HG03378 (cell line): Measurements from ENCODE around the gene GADD45G.

ENCODE experiments used
- ATAC-seq: cut with Tn5 transposase; IDR thresholded peaks from one replicate; pipeline ENCODE4 v1.9.1; 2021; ENCODE audit warnings: mild to moderate bottlenecking, moderate library complexity; ENCODE audit not compliant: unreplicated experiment

GADD45G gene

DNA sequence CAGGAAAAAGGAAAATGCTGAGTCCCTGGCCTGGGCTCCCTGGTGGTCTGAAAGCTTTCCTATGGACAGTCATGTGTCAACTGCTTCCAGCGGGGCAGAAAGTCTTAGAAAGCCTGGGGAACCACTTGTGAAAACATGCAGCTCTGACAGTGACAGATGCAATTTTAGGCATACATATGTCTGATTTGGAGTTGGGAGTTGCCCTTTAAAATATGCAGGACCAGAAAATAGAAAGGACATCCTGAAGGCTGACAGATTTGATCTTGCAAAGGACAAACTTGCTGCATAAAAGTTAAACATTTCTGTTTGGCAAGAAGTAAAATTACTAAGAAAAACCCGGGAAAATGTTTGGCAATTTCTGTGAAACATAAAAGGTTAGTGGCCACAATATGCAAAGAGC, 23.8 kb downstream of the GADD45G start:
- ATAC-seq, result no peak

DNA sequence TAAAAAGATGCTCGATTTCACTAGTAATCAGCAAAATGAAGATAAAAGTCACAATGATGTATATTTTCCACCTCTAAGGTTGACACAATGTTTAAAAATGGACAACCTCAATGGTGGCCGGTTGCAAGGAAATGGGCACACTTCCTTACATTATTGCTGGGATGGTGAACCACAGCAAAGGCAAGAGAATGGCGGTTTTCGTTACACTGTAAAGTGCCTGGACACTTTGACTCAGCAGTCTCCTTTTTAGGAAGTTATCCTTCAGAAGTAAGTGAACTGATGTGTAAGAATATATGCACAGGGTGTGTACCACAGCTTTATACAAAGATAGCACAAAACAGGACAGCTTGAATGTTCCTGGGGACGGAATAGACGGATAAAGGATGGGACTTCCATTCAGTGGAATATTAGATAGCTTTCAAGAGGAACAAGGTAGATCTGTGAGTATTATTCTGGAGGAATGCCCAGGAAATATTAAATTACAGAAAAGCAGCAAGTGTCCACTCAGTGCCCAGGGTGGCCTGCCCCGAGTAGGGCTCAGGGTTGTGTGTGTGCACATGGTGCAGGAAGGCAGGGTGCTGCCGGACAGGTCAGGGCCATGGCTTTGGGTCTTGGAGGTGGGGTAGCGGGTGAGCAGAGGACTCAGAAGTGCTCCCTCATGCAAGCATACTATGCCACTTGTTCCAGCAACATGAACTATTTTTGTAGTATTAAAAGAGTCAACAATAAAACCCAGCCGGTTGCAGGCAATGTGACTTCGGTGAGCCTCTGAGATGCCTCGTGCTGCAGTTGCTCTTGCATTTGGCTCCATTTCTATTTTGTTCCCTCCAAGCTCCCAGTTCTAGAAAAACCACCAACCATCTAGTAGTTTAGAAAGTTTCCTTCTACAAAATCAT, 24.5 kb downstream of the GADD45G start:
- ATAC-seq, result no peak

DNA sequence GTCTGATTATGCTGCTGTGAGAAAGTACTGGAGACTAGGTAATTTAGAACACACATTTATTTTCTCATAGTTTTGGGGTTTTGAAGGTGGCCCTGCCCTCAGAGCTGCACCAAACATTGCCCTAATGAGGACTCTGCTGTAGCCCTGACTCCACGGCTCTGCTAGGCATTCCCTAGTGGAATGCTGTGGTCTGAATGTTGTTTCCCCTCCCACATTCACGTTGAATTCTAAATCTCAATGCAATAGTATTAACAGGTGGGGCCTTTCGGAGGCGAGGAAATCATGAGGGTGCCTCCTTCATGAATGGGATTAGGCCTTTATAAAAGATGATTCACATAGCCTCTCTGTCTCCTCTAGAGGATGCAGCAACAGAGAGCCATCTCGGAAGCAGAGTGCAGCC, 25.7 kb downstream of the GADD45G start:
- no peak for ATAC-seq

DNA sequence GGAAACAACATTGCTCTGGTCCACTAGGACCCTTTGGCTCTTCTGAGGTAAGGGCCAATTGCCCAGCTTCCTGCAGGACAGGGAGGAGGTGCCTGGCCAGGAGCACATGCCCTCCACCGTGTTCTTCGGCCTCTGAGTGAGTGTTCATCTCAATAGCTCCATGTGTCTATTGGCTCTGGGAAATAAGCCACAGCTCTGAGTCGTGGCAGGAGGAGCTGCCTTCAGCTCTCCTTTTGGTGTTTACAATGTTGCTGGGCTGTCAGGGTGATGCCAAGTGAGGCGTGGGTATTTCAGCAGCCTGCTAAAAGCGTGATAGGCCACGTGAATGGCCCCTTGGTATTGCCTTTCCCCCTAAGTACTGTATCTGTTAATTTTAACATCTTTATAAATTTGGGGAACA, 26.6 kb downstream of the GADD45G start:
- ATAC-seq, result no peak

DNA sequence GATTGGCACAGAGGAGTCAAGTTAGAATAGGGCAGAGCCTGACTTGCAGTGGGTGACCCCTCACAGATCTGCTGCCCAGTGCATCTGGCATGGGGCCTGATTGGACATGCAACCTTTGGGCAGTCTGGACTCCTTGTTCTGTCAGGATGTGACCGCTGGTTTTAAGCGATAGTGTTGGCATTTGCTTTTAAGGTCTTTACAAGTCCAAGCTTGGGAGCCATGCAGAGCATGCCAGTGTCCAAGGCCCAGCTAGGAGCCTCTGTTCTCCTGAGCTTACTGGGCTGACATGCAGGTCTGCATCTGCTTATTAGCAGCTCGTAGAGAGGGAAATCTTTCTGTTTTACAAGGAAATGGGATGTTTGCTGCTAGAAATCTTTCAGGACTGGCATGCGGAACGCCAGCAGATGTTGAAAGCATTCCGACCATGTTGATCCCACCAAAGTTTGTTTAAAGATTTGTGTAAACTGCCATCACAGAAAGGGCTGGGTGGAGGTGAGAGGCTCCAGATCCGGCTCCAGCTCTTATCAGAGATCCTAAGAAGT, 27.5 kb downstream of the GADD45G start:
- ATAC-seq, result no peak

DNA sequence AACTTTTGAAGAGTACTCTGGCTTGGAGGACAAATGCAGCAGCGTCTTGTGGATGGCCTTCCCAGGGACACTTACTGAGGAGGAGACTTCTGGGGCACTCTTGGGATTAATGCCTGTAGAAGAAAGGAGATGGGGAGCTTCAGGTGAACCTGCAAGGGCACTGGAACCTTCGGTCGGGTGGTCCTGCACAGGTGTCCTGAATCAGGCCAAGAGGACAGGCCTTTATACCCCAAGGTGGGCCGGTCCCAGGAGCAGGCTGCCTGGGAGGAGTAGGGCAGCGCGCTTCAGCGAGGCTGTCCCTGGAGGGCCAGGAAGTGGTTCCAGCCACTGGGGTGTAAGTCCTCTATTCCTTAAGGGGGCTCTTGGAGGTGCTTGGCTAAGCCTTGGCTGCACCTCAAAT, 27.9 kb downstream of the GADD45G start:
- no peak for ATAC-seq

DNA sequence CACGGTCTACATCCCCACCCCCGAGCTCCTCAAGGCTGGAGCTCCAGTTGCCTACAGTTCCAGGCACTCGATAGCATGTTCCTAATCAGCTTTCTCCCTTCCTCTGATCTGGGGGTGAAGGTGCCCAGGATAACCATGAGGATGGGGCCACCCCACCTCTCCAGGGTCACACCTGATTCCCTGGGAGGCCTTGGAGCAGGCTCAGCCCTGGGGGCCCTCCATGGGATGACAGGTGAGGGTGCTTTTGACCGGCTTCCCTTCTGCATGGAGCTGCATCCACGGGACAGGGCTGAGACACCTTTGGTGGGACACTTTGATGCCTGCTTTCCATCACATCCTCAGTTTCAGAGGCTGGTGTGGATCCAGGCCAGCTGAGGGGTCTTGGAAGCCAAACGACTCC, 28.6 kb downstream of the GADD45G start:
- no peak for ATAC-seq

DNA sequence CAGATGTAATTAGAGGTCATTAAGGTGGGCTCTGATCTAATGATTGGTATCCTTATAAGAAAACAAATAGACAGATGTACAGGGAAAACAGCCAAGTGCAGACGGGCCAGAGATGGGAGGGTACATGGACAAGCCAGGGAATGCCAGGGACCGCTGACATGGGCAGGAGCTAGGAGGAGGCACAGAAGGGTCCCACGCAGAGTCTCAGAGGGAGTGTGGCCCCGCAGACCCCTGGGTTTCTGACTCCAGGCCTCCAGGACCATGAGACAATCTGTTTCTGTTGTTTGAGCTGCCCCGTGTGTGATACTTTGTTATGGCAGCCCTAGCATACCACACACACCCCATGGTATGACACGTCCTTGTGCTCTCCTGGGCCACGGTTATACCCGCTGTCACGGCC, 29.1 kb downstream of the GADD45G start:
- no peak for ATAC-seq

DNA sequence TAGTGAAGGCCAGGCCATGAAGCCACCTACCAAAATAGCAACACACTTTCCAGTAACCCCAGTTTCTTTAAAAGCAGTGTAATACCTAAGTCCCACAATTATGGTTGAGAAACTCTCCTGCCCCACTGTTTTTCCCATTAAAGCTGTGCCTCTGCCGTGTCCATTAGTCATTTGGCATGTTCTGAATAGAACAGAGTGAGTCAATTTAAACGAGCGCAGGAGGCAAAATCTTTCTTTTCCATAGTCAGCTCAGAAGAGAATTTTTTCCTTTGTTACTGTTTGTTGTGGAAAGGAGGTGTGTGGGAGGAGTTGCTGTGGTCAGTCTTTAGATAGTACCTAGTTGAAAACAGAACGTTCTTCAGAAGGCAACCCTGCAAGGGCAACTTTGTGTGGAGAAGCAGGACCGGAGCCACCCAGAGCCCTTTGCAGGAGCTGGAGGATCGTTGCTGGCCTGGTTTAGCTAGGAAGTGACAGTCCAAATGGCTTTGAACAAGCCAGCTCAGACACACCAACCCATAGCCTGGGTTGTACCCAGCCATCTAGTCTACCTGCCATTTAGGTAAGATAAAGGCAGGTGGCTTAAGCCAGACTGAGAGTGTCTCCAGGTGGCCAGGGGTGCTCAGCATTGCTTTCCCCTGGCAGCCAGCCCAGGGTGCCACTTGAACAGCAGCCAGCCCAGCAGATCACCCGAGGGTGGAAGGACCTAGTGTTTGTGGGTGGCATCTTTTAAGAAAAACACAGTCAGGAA, 30.4 kb downstream of the GADD45G start:
- no peak for ATAC-seq

DNA sequence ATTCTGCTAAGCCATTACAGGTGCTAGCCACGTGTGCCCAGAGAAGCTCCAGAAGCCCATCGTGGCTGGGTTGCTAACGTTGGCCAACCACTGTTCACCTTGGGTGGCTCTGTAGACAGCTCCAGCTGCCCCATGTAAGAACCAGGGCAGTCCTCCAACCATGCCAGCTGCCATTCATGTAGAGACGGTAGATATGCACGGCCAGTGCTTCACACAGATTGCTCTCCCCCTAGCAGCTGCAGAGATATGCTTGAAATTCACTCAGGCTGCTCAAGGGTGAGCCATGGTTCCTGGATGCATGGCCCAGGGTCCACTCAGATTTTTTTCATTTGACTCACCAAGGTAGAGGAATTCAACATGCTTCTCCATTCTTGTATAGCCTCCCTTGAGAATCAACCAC, 31.0 kb downstream of the GADD45G start:
- no peak for ATAC-seq

DNA sequence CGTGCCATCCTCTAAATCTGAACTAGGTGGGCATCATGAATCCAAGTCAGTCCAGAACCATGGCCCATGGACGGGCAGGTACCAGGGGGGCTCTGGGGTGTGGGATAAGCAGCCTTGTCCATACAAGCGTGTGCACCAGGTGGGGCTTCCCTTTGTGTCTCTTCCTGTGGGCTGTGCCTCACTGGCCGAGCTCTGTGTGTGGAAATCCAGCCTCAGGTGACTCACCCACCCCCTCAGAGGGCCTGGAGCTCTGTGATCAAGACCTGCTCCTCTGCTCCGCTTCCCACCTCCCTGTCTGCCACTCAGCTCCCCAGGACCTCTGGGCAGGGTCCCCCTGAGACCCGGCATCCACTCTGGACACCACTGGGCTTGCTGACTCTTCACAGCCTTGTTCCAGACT, 33.0 kb downstream of the GADD45G start:
- ATAC-seq, result no peak

DNA sequence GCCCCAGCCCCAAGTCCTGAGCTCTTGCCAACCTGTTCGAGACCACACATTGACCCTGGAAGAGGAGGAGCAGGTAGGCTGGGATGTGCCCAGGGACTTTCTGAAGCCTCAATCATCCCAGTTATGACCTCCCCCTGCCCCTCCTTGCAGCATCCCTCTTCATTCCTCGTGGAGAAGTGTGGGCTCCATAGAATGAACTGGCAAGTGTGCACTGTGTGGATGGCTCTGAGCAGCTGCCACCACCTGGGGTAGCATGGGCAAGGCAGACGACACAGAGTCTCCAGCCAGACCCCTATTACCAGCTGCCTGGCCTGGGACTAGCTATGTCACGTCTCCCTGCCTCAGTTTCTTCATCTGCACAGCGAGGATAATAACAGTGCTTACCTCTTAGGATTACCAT, 33.5 kb downstream of the GADD45G start:
- ATAC-seq, result no peak

DNA sequence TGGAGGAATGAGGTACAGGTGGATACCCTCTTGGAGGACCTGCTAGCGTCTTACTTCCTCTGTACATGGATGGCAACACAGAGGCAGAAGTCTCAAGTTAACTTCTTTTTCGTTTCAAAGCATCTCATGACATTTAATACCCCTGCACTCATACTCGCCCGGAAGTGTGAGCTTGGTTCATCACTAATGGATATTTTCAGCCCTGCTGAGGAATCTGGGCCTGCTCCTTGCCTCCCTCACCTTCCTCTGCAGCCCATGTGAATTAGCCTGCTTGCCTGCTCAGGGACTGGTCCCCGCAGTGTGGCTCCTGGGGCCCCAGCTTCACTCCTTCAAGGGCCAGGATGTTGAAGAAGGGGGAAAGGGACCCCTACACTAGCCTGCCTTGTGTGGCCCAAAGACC, 34.1 kb downstream of the GADD45G start:
- no peak for ATAC-seq

DNA sequence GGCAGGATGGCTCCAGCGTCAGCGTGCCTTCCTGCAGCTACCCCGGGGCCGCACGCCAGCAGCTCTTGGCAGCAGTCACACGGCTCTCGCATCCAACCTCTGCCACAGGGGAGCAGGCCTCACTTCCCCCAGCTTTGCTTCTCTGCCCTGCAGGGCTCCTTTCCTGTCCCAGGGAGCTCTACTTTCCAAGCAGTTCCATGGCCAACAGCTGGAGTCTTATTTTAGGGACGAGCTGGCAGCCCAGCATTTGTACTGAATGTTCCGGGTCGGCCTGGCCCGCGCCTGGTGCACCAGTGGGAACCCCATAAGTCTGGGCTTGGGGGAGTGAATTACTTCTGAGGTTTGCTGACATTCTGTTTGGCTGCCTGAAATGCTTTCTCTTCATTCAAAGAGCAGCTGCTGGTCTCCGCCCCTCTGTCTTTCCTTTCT, 34.6 kb downstream of the GADD45G start:
- no peak for ATAC-seq

DNA sequence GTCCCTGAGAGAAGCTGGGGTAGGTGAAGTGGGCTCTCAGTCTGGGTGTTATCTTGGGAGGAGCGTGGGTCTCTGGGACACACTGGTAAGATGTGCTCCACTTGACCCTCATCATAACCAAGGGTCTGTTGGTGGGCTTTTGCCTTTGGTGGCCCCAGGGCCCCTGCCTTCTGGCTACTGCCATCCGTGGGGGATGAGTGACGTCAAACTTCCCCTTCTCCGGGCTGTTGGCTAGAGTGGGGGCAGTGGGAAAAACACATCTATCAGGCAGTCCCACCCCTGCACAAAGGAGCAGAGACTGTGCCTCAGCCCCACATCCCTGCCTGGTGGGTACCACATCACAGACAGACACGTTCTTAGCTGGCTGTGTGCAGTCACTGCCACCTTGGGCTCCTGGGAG, 35.1 kb downstream of the GADD45G start:
- no peak for ATAC-seq

DNA sequence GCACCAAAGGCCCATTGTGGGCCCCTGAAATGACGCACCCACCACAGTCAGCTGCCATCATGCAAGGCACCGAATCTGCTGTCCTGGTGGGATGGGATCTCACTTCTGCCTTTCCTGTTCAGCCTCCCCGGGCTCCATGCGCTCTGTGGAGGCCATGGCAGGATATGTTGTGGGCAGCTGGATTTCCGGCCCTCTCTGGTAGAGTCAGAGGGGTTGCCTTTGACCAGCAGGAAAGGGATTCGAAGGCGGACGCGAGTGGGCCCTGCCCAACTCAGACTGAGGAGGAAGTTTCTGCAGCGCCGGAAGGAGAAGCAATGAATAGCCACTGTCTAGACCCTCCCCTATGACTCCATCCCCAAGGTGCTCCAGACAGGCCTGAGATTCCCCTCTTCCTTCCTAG, 35.5 kb downstream of the GADD45G start:
- no peak for ATAC-seq

DNA sequence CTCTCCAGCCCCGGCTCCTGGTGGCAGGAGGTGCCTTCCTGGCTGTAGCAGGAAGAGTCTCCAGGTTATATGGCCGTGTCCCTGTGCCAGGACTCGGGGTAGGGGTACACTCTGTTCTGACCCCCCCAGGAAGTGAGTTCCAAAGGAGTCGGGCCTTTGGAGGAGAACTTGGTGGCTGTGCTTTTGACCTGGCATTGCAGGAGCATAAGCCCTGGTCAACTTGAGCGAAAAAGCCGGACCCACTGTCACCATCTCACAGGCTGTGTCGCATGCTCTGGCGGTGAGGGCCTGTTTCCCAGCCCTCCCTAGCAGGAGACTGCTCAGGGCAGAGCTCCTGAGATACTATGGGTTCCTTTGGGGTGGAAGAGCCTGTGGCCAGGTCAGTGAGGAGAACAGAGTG, 36.0 kb downstream of the GADD45G start:
- ATAC-seq, result no peak

DNA sequence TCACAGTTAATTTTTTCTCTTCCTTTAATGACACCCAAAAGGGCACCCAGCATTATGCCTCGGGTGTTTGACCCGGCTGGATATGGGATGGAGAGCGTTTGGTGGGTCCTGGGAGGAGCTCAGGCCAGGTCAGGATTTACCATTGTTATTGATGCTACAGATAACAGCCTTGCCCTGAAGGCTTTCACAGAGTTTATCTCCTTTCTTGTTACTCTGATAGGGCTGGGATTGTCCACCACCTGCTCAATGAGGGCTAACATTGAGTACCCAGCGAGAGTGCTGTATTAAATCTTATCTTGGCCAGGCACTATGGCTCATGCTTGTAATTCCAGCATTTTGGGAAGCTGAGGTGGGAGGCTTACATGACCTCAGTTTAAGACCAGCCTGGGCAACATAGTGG, 37.2 kb downstream of the GADD45G start:
- ATAC-seq, result no peak

DNA sequence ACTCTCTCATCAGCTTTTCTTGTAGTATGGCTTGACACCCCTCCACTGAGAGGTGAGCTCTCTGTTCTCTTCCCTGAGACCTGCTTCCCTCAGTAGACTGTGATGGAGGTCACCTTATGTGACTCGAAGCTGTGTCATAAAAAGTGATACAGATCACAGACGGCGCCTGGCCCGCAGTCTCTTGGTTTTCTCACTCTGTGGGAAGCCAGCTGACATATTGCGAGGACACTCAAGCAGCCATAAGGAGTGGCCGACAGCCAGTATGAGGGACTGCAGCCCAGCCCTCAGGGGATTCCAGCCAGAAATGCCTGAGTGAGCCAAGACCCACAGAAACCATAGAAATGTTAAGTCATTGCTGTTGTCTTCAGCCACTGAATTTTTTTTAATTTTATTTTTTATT, 38.0 kb downstream of the GADD45G start:
- ATAC-seq, result no peak

DNA sequence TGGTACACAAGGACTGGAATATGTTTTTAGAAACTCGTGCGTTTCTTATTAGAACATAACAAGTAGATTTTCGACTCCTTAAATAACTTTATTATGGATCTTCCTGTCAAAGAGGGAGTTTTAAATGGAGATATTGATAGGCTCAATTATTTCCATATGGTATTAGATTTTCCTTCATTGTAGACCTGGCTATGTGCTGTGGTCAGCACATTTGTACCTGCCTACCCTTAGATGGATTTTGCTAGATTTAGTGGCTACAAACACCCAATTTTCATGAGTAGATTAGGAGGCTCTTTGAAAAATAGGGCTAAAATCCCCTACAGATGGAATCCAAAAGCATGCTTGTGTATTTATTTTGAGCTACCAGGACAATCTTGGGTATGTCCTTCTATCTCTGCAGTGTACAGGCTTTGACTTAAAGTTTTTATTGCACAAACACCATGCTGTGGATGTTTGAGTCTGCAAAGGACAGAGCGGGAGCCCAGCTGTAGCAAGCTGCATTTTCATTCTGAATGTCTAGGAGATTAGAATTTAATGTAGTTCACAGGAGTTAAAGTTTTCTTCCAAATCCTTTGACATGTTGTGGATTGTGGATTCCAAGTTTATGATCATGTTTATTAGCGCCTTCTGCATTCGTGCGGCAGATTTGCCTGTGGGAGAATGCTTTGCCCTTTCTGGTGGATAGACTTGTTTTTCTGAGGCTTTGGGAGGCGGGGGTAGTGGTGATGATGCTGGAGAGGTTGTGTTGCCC, 41.6 kb downstream of the GADD45G start:
- ATAC-seq, result no peak

DNA sequence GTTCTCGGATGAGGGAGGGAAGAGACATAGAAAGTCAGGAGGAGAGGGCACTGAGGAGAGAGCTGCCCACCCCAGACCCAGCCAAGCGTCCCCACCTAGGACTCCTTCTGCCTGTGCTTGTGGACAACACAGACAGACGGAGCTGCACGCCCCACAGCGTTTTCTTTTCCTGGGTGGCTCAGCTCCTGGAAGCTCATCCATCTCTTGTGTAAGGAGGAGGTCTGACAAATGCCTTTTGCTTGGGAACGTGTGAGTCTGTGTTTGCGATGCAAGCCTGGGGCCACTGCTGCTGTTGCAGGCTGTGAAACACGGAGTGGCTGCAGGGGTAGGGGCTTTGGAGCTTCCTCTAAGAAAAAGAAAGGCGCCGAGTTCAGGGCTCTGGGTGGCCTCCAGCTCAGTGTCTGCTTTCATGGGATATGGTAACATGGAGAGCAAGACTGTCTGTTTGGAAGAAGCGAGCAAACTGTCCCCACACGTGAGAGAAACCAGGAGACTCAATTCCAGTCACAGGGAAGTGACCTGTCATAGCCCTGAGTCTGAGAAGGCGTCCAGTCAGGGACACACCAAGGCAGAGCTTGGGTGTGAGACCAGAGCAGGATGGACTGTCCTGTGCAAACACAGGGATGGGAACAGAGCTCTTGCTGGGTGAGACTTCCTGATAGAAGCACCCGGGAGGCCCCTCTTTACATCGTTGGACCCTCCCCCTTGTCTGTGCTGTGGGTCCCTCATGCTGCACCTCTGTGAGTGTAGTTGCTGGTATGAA, 42.7 kb downstream of the GADD45G start:
- ATAC-seq, result no peak
